Astrocyte of the cerebellum (primary cell): ENCODE results near the gene VPS13D.

Experiments used
- DNase-seq: peaks from one replicate; pipeline ENCODE4 v3.0.0-alpha.2; 2011; ENCODE audit warnings: low read depth
- H3K4me3 ChIP-seq: 2 replicates; pipeline ENCODE4 v1.5.1; 2011; ENCODE audit warnings: mild to moderate bottlenecking, low read depth, low read length, moderate library complexity
- in situ Hi-C: cut with HindIII; loops from 2 replicates; pipeline ENCODE4 v1.10.0; 2017; ENCODE audit warnings: low sequenced_read_pairs
- TF ChIP-seq, protein P1 (sequence below): IDR thresholded peaks from 2 replicates; pipeline ENCODE4 v1.5.1; 2012; ENCODE audit warnings: low read length, low read depth, moderate library complexity, mild to moderate bottlenecking; ENCODE audit errors: missing control alignments

Gene VPS13D, protein sequence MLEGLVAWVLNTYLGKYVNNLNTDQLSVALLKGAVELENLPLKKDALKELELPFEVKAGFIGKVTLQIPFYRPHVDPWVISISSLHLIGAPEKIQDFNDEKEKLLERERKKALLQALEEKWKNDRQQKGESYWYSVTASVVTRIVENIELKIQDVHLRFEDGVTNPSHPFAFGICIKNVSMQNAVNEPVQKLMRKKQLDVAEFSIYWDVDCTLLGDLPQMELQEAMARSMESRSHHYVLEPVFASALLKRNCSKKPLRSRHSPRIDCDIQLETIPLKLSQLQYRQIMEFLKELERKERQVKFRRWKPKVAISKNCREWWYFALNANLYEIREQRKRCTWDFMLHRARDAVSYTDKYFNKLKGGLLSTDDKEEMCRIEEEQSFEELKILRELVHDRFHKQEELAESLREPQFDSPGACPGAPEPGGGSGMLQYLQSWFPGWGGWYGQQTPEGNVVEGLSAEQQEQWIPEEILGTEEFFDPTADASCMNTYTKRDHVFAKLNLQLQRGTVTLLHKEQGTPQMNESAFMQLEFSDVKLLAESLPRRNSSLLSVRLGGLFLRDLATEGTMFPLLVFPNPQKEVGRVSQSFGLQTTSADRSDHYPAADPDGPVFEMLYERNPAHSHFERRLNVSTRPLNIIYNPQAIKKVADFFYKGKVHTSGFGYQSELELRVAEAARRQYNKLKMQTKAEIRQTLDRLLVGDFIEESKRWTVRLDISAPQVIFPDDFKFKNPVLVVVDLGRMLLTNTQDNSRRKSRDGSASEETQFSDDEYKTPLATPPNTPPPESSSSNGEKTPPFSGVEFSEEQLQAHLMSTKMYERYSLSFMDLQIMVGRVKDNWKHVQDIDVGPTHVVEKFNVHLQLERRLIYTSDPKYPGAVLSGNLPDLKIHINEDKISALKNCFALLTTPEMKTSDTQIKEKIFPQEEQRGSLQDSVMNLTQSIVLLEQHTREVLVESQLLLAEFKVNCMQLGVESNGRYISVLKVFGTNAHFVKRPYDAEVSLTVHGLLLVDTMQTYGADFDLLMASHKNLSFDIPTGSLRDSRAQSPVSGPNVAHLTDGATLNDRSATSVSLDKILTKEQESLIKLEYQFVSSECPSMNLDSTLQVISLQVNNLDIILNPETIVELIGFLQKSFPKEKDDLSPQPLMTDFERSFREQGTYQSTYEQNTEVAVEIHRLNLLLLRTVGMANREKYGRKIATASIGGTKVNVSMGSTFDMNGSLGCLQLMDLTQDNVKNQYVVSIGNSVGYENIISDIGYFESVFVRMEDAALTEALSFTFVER (N-terminal part only)

DNA sequence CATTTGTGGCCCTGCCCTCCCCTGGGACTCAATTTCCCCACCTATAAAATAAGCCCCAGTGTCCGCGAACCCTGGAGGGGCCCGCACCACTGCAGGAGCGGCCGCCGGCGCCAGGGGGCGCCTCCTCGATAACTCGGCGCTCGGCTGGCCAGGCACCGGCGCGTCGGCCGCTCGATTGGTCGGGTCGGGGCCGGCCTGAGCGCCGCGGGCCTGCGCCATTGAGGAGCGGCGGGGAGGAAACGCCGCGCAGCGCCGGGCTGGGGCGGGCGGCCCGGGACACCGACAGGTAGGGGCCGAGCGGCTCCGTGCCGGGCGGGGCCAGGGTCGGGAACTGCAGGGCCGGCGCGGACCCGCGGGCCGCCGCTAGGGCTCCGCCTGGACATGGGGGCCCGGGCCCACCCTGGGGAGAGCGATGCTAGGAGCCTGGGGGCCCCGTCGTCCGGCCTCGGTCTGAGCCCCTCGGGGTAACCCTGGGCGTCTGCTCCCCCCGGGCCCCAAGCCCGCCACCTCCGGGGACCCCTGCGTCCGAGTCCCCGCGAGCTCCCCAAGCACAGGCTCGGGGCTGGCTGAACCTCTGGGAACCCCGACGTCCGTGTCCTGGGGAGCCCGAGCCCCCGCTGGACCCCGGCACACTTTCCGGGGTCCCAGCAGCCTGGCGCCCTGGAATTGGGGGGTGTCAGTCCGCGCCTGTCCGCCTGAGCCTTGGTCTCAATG is at the start of gene VPS13D:
Gene VPS13D (plus strand): TSS at position 196 of the 714 bp plus-strand sequence. CDS start 4,237 bp downstream, outside the sequence.
- DNase-seq, result peak; percentile 53
- in situ Hi-C loops, result no loop called here
- TF ChIP-seq, protein P1, sequence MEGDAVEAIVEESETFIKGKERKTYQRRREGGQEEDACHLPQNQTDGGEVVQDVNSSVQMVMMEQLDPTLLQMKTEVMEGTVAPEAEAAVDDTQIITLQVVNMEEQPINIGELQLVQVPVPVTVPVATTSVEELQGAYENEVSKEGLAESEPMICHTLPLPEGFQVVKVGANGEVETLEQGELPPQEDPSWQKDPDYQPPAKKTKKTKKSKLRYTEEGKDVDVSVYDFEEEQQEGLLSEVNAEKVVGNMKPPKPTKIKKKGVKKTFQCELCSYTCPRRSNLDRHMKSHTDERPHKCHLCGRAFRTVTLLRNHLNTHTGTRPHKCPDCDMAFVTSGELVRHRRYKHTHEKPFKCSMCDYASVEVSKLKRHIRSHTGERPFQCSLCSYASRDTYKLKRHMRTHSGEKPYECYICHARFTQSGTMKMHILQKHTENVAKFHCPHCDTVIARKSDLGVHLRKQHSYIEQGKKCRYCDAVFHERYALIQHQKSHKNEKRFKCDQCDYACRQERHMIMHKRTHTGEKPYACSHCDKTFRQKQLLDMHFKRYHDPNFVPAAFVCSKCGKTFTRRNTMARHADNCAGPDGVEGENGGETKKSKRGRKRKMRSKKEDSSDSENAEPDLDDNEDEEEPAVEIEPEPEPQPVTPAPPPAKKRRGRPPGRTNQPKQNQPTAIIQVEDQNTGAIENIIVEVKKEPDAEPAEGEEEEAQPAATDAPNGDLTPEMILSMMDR, result peak; percentile 90
- peak within 1 kb of the TSS; percentile 94 for H3K4me3 ChIP-seq

DNA sequence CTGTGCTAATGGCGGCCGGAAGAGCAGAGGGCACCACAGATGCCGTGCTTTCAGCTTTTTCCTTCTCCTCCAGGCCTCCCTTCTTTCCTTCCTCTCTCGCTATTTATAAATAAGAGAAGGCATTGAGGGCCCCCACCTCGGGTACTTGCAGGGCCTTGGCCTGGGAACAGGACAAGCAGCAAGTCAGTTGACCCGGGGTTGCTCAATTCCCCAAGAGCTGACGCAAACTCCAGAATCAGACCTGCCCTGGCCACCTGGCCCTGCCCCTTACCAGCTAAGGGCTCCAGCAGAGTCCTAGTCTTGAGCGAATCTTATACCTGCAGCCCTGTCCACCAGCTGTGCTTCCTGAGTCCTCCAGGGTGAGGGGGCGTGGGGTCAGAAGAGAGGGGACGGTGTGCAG is 49.5 kb upstream of the VPS13D start:
- DNase-seq, result no peak
- in situ Hi-C loops, result no loop called here
- TF ChIP-seq, protein P1, result no peak
- no peak overlapping the region for H3K4me3 ChIP-seq

DNA sequence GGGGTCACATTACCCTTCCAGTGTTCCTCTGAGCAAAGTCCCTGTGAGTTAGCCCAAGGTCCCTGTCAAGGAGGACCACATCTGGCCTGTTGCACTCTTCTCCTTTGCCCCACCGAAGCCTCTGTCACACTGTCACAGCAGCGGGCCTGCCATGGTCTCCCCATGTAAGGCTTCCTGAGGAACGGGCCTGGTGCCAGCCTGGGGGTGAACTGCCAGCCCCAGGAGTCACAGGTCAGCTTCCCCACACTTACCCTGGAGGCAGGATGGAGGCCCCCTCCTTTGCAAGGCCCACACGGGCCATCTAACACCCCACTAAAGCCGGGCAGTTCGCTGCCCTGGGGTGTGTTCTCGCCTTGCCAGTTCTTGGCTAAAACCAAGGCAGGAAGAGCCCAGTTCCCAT is 48.9 kb upstream of the VPS13D start:
- no peak for DNase-seq
- H3K4me3 ChIP-seq, result no peak overlapping the region
- in situ Hi-C loops, result no loop called here
- TF ChIP-seq, protein P1, result no peak

DNA sequence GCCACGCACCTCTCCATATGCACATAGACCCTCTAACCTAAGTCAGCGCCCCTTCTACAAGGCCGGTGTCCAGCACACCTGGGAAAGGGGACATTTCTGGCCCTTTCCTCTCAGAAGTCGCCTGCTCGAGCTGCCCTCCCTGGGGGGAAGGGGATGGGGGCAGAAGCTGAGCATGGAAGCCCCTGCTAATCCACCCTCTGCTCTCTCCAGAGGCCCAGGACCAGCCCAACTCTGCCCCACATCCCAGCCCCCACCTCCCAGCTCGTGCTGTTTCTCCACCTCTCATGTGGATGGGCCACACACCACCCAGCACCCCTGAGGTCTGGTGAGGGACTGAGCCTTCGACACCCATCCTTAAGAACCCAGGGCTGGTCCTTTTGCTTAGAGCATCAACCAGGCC is 48.3 kb upstream of the VPS13D start:
- in situ Hi-C loops, result no loop called here
- no peak for DNase-seq
- H3K4me3 ChIP-seq, result no peak overlapping the region
- TF ChIP-seq, protein P1, result no peak

DNA sequence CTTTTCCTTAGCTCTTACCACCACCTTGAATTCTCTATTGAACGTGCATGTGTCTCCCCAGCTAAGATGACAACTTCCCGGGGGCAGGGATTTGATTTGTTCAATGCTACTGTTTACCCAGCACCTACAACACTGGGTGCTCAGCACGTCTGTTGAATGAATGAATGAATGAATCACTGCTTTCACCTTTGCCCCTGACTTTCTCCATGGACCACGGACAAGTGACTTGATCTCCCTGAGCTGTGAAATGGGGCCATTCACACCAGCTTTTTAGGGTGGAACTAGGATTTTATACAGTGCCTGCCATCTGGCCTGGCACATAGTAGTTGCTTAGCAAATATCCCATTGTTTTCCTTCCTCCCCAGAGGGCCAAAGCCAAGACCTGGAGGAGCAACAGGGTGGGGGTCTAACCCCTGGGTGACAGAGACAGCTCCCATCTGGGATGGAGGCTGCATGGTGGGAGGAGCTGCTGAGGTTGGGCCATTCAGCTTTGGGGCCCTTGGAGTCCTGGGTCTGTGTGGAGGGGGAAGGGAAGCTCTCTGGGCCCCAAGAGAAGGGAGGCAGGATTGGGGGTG is 47.3 kb upstream of the VPS13D start:
- in situ Hi-C loops, result no loop called here

More for the DNA sequence above, 47.3 kb upstream of the VPS13D start:
- TF ChIP-seq, protein P1, result no peak
- no peak for DNase-seq
- H3K4me3 ChIP-seq, result no peak overlapping the region
